Putamen (tissue), 1 donor: ENCODE data around the gene TLR1.
A peak's percentile ranks its signal among the peaks of the same experiment; 100 is the strongest.
"Not testable (repeated sequence)": the region's sequence is repeated elsewhere in the genome, so short reads cannot be mapped to it uniquely, and the experiment has no call there.

ENCODE experiments used
- DNase-seq: peaks from one replicate; pipeline ENCODE4 v3.0.0-alpha.2; 2016; ENCODE audit warnings: low spot score

The TLR1 gene

DNA sequence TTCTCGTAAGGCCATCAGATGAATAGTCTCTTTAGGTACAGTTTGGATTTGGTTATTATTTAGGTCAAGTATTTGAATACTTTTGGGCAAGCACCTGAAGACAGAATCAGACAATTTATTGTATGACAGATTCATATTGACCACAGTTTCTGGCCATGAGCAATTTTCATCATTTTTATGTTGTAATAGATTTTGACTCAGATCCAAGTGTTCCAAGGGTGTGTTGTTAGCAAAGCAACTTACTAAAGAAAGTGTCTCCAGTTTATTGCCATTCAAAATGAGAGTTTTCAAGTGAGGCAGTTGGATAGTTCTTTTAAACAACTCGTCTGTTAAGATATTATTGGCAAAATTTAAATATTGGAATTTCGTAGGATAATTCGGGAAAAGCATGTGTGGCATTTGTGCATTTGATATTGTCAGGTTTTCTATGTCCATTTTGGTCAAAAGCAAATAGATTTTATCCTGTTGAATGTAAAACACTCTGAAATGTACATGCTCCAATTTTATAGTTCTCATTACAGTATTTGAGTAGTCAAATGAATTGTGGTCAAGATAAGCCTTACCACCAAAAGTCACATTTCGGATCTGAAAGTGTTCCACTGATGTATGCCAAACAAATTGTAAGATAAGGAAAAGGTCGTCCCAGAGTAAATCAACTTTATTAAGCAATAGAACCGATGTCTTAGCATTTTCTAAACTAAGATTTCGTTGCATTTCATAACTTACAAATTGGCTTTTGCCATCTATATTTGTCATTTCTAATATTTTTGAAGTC lies 30.2 kb downstream of the TLR1 start:
- DNase-seq: no peak

DNA sequence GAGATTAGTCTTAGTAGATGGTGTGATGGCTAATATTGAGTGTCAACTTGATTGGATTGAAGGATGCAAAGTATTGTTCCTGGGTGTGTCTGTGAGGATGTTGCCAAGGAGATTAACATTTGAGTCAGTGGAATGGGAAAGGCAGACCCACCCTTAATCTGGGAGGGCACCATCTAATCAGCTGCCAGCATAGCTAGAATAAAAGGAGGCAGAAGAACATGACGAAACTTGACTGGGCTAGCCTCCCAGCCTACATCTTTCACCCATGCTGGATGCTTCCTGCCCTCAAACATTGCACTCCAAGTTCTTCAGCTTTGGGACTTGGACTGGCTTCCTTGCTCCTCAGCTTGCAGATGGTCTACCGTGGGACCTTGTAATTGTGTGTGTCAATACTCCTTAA lies 34.3 kb downstream of the TLR1 start:
- not testable (repeated sequence) for DNase-seq

DNA sequence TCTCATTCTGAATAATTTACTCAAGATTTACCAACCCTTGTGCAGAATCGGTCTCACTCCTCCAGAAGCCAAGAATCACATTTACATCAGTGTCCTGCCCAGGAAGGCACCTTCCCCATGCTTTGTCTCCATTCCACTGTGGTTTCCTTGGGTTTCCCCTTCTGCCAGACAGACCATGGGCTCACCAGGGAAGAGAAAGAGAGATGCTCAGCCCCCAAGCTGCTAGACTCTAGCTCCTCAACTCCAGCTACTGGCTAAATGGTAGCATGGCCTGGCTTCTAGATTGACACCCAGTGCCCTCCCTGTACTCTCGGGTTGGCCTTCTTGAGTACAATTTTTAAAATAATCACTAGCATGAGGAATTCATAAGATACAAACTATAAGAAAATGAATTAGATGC lies 34.7 kb downstream of the TLR1 start:
- no peak for DNase-seq

DNA sequence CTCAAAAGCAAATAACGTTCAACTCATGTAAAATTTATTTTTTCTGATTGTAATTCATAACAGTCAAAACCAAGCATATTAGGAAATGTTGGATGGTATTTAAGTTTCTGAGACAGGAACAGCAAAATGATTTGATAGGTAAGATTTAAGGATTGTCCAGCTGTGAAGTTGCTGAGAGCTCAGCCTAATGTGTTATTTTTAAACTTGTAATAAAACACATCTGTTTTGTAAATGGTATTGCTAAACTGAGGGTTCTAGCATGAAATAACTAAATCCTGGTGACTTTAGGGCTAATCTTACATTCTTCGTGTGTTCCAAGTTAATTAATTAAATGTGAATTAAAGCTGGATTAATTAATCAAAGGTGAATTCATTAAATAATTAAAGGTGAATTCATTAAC lies 35.1 kb downstream of the TLR1 start:
- DNase-seq: no peak

DNA sequence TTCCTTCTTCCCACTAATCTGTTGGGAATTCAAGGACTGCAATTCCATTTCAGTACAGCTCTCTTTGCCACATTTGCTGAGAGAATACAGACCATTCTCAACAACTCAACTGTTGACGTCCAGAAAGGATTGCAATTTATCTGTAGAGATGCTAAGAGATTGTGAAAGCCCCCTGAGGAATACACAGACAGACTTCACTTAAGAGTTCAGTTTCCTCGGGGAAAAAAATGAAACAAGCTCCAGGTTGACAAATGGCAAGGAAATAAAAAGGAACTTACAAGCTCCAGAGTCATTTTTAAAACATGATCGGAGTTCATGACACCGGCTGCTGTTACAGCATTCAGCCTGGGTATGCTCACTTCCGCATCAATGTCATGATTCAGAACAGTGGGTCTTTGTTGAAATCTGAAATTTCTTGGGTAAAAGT lies 35.6 kb downstream of the TLR1 start:
- DNase-seq: no peak

DNA sequence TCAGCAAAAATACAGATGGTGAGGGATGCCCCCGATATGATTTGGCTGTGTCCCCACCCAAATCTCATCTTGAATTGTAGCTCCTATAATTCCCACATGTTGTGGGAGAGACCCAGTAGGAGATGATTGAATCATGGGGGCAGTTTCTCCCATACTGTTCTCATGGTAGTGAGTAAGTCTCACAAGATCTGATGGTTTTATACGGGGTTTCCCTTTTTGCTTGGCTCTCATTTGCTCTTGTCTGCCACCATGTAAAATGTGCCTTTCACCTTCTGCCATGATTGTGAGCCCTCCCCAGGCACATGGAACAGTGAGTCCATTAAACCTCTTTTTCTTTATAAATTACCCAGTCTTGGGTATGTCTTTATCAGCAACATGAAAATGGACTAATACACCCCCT lies 37.7 kb downstream of the TLR1 start:
- DNase-seq: not testable (repeated sequence)

DNA sequence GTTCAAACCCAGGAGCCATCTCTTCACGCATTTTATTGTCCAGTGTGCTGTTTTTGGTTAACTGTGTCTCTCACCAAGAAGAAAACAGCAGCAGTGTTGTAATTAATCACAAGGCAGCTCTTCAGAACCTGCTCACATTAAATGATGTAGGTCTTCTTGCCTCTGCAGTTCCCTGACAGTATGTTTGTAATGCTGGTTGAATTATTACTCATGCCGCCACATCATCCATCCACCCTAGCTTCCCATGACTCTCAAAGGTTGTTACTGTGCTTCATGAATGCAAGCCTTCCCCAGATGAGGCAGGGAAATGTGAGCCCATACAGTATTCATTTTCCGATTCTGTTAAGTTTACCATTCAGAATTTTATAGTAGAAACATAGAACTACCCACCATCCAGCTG lies 39.2 kb downstream of the TLR1 start:
- DNase-seq: no peak

DNA sequence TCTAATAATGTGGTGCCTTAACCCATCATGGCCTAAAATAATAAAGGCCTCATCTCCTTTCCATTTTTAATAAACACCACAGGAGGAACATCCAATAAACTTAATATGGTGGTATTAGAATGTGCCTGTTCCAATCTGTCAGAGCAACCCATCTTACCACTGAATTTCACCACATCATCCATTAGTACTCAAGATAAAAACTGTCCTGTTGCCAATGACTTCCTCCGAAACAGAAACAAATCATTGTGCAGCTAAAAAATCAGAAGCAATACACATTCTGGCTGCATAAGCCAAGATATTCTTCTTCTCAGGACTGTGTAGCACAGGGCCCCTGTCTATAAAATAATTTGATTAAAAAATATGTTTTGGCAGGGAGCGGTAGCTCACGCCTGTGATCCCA lies 40.3 kb downstream of the TLR1 start:
- no peak for DNase-seq

DNA sequence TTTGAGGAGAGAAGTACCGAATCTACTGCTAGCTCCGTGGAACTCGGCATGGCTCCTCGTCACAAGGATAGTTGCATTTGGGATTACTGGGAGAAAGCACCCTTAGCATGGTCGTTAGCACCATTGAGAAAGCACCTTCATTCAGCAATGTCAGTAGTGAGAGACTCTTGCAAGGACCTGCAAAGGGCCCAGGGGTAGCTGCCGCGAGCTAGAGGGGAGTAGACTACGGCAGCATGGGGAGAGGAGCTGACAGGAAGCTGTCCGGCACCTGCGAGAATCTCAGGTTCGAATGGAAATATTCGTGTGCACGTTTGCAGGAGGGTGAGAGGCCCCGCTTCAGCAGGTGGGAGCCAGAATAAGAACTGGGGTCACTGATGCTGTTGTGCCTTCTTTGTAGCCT lies 42.0 kb downstream of the TLR1 start:
- no peak for DNase-seq

DNA sequence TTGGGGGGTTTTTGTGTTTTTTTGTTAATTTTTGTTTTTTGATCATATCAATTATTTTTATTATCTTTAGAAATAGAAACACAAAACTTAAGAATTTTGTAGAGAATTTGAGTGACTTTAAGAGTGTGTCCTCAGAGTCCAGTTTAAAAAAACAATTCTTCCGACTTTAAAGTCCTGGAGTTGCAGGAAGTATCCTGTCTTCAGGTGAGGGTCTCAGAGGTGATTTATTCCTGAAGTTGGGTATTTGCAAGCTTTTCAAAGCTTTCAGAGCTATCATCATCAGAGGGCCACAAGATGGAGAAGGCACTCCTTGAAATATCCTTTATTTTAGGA lies 44.8 kb downstream of the TLR1 start:
- no peak for DNase-seq

DNA sequence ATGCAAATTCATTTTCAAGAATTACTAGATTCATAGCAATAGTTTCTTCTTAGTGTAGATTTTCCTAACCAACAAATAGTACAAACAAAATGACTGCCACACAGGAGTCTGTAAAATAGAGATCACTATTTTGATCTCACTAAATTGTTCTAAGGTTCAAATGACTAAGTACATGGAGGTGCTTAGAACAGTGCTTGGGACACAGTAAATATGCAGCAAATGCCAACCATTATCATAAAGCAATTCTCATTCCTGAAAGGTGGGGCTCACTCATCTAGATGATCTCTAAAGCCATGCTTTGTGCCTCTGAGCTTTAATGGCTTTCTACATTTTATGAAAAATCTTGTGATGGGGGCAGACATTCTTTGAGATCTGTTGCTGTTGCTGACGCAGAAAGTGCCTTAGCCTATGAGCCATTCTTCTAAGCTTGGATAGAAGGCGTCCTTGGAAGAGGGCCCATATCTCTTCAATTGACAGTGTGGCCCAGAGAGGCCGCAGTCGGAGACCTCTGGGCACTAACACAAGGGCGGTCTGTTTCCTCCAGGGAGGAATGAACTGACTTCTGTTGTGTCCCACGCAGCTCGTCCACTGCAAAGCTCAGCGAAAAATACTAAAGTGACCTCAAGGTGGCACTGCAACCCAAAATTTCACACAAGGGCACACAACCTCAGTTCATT lies 45.3 kb downstream of the TLR1 start:
- DNase-seq: peak; percentile 98

DNA sequence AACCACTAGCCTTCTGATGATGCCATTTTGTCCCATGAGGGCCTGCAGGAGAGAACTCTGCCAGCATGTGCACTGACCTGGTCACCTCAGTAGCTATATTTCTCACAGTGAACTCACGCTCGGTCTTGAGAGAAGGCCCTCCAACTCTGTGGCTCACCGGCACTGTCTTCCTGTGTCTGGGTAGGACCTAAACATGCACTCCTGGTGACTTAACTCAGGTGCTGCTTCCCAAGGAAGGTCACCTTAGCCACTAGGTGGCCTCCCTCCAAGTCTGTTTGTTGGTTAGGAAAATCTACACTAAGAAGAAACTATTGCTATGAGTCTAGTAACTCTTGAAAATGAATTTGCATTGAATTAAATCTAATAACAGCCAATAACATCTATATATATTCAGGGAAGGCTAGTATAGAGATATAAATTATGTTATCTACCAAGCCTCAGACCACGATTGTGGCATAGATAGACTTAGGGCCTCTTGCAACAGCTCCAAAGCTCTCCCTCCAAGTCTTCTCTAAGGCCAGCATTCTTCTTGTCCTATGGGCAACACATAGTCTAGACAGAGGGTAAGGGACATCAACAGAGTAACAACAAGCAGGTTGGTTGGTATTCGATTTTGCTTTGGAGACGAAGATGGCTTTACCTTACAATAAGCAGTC lies 46.5 kb downstream of the TLR1 start:
- no peak for DNase-seq

DNA sequence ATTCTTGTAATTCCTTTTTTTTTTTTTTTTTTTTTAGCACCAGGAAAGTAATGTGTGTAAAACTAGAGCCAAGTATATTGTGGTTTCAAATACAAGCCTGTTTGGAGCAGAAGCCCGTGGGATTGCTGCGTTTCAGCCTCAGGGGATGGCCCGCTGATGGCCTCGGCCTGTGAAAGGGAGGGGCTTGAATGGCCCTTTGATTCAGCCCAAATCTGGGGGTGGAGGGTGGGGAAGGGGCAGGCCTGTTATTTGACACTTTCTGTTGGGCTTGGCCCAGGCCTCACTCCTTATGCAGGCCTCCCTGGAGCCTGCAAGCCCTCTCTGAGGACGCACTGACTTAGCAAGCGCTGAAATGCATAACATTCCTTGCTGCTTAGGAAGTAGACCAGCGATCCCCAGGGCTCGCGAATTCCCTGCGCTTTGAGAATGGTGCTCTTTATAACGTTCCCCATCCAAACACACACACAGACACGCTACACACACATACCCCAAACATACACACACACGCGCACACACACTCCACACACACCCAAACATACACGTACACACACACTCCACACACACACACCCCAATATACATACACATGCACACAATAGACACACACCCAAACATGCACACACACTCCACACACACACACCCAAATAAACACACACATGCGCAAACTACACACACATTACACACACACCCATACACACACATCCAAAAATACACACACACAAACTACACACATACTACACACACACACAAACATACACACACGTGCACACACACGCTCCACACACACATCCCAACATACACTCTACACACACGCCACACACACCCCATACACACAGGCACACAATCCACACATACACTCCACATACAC lies 51.4 kb downstream of the TLR1 start:
- peak; percentile 30 for DNase-seq

DNA sequence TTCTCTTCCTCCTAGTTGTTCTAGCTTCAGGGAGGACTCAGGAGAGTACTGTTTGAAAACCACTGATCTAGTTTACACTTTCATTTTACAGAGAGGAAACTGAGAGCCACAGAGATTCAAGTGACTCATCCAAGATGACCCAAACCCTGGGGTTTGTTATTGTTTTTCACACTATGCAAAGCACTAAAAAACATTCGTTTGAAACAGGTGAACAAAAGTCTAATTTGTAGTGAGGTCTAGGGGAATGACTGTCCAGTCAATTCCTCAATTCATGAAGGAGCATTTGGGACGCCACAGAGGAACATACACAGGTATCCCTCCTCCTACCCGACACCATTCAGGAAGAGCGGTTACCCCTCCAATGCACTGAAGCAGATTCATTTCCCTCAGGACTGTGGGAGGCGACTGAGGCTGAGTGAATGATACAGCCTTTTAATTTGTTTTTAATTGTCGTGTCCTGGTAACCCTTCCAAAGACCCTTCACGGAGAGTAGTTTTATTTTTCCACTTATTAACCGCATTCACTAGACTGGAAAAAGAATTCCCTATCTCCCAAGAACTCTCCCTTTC lies 52.1 kb downstream of the TLR1 start:
- DNase-seq: no peak

DNA sequence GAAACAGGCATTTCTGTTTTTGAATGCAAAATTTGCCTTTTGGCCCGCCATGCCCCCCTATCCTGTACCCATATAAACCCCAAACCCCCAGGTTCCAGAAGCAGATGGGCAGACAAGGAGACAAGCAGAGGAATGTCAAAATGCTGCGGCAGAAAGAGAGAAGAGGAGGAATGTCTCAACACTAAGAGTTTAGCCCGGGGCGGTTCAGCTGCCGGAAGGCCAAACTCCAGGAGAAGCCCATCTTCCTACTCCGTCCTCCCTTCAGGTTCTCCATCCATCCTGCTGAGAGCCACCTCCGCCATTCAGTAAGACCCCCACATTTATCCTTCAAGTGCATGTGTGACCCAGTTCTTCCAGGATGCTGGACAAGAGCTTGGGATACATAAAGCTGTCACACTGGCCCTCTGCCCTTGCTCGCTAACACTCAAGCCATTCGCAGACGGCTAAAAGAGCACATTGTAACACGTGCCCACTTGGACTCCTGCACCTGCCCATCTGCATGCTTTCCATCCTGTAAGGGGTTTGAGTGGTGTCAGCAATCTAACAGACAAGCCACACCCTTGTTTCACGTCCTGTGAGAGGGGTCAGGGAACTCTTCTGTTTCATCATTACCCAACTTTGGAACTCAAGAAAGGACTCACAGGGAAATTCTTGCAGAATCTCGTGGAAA lies 53.1 kb downstream of the TLR1 start:
- DNase-seq: no peak

DNA sequence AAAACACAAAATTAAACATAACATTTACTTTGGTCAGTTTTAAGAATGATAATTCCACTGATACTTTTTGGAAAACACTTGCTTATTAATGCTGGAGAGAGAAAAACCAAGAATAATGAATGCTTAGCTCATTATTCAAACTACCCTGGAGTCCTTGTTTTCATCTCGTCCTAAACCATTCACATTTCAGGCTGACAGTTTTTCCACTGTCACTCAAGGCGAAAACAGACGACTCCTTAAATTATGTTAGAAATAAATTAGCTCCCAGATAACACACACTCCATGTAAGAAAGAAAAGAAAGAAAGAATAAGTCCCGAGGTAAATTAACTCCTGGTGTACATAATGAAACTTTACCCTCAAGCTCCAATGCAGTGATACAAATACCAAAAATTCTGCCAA lies 55.3 kb downstream of the TLR1 start:
- no peak for DNase-seq

DNA sequence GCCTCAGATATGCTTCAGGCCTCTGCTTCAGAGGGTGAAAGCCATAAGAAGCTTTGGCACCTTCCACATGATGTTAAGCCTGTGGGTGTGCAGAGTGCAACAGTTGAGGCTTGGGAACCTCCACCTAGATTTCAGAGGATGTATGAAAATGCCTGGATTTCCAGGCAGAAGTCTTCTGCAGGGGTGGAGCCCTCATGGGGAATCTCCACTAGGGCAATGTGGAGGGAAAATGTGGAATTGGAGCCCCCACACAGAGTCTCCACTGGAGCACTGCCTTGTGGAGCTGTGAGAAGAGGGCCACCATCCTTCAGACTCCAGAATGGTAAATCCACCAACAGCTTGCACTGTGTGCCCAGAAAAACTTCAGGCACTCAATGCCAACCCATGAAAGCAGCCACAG lies 57.0 kb downstream of the TLR1 start:
- no peak for DNase-seq
